GM12891 (cell line): ENCODE results near the gene NCF4.

Experiments
- DNase-seq: peaks from one replicate; pipeline ENCODE4 v3.0.0; 2011; ENCODE audit warnings: low spot score; ENCODE audit not compliant: insufficient read length
- FAIRE-seq: peaks from 2 replicates; lab custom pipeline; 2011; peaks lifted over from hg19 to GRCh38; lab: Jason Lieb, UNC
- PAX5 ChIP-seq: IDR thresholded peaks from 2 replicates; pipeline ENCODE4 v1.6.1; 2011; ENCODE audit warnings: low read length, moderate library complexity, mild to moderate bottlenecking; ENCODE audit not compliant: insufficient read depth, severe bottlenecking
- POLR2A ChIP-seq: IDR thresholded peaks from 2 replicates; pipeline ENCODE4 v1.6.1; 2011; ENCODE audit warnings: low read depth, low read length, control low read depth
- POLR2AphosphoS5 ChIP-seq: IDR thresholded peaks from 2 replicates; pipeline ENCODE4 v1.6.1; 2011; ENCODE audit warnings: low read depth, low read length, control low read depth
- POU2F2 ChIP-seq: IDR thresholded peaks from 2 replicates; pipeline ENCODE4 v1.6.1; 2011; ENCODE audit warnings: low read depth, mild to moderate bottlenecking, control low read depth, low read length, moderate library complexity
- SPI1 ChIP-seq: IDR thresholded peaks from 2 replicates; pipeline ENCODE4 v1.6.1; 2011; ENCODE audit warnings: low read depth, low read length, control low read depth
- TAF1 ChIP-seq: IDR thresholded peaks from 2 replicates; pipeline ENCODE4 v1.6.1; 2011; ENCODE audit warnings: low read depth, low read length, control low read depth

Gene NCF4

DNA sequence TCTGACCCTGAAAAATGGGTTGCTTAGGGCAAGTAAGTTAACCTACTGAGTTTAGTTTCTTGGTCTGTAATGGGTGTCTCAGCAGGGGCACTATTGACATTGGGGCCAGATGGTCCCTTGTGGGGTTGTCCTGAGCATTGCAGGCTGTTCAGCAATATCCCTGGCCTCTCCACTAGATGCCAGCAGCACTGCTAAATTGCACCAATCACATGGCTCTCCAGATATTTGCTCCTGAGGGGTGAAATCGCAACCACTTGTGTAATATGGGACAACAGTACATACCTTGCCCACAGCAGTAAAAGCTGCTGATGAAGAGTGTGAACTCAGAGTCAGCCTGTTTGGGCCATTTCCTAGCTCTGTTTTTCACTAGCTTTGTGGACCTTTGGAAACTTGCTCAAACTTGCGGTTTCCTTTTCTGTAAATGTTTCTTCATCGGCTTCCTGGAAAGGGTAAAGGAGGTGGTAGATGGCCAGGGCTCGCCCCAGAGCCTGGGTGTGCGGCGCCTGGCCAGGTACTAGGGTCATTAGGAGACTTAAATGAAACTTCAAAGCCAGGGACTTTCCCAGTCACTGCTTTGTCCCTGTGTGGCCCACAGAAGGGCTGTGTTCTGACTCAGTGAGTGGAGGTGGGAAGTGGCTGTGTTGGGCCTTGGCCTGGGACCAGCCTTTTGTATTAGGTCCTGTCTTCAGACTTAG lies 13.0 kb downstream of the NCF4 start:
- TF ChIP-seq SPI1 (peak; percentile 55), POU2F2 (0 out of 2 replicates have a peak, but pooled peaks have one; percentile 34), PAX5 (no peak), TAF1 (peak; percentile 19; the same call in 1 of the 2 replicates), POLR2AphosphoS5 (no peak)
- DNase-seq = peak; percentile 51
- FAIRE-seq = peak; percentile 85

DNA sequence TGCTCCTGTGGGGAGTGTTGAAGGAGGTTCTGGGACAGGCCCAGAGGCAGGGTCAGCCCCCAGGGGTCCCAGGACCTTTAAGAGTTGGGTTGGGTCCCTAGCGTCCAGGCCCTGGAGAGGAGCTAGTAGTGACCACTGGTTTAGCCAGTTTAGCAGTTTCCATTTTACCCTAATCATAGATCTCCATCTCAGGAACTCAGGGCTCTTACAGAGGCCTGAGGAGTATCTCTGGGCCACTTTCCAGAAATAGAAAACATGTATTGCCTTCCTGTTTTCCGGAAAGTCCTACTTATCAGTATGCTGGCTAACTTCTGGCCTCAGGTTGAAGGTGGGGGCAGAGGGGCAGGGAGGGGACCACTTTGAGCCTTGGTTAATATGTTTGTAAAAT lies 13.5 kb downstream of the NCF4 start:
- FAIRE-seq = peak; percentile 77
- TF ChIP-seq POLR2AphosphoS5 = no peak
- TF ChIP-seq POLR2A = no peak
- TF ChIP-seq POU2F2 = no peak
- no peak for TF ChIP-seq SPI1
- TF ChIP-seq PAX5 = no peak
- no peak for TF ChIP-seq TAF1
- no peak for DNase-seq

GRCh38 chr22:36874736-36875135 lies 13.9 kb downstream of the NCF4 start:
- DNase-seq (no peak), FAIRE-seq (no peak)
- TF ChIP-seq SPI1 (no peak), TAF1 (no peak), POU2F2 (no peak), POLR2AphosphoS5 (no peak), PAX5 (no peak), POLR2A (no peak)

DNA sequence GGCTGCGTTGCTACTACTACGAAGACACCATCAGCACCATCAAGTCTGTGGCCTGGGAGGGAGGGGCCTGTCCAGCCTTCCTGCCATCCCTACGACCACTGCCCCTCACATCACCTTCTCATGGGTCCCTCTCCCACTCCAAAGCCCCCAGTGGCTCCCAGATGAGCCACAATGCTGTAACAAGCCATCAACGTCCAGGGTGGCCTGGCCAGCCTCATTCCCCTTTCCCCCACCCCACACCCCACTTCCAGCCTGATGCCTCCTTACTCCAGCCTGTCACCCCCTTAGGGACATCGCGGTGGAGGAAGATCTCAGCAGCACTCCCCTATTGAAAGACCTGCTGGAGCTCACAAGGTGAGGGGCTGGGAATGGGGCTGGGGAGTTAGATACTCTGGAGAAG lies 14.9 kb downstream of the NCF4 start:
- TF ChIP-seq TAF1 (no peak), POLR2AphosphoS5 (no peak)
- no peak for DNase-seq
- no peak for FAIRE-seq

GRCh38 chr22:36879775-36880174 lies 19.0 kb downstream of the NCF4 start:
- DNase-seq = no peak
- FAIRE-seq = no peak

GRCh38 chr22:36881504-36882245 lies 20.9 kb downstream of the NCF4 start:
- DNase-seq (no peak), FAIRE-seq (no peak)
- TF ChIP-seq SPI1 = no peak
- TF ChIP-seq POLR2AphosphoS5 = no peak
- TF ChIP-seq POU2F2 = no peak

More at GRCh38 chr22:36879775-36880174, 19.0 kb downstream of the NCF4 start:
- TF ChIP-seq POLR2AphosphoS5 (no peak), POLR2A (no peak), SPI1 (no peak), TAF1 (no peak), POU2F2 (no peak), PAX5 (no peak)

- TF ChIP-seq POLR2AphosphoS5 (no peak), SPI1 (no peak), POLR2A (no peak), POU2F2 (no peak), TAF1 (no peak), PAX5 (no peak)
- DNase-seq (no peak), FAIRE-seq (no peak)
Measured at GRCh38 chr22:36884349-36885158, 23.7 kb downstream of the NCF4 start.

GRCh38 chr22:36885474-36885873 lies 24.7 kb downstream of the NCF4 start:
- no peak for FAIRE-seq
- no peak for TF ChIP-seq POLR2A
- DNase-seq = no peak

GRCh38 chr22:36886016-36886415 lies 25.2 kb downstream of the NCF4 start:
- FAIRE-seq = no peak
- TF ChIP-seq POU2F2 (no peak), POLR2AphosphoS5 (no peak), PAX5 (no peak), POLR2A (no peak), SPI1 (no peak), TAF1 (no peak)
- no peak for DNase-seq

DNA sequence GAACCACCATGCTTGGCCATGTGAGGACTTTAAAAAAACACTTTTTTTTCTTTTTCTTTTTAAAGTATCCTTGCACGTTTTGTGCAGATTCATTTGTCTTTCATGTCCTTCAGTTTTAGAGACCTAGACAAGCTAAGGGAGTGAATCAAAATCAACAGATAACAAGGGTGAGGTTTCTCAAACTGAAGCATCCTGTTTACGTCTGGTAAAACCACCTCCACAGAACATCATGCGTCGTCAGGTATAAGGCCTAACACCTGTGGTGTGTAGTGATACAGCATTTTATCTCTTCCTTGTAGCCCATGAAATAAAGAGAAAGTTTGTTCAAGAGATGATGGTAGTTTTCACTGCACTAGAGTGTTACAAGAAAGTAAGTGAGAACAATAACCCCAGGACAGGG lies 26.4 kb downstream of the NCF4 start:
- FAIRE-seq (peak; percentile 50), DNase-seq (no peak)
- TF ChIP-seq SPI1 = no peak
- TF ChIP-seq TAF1 = no peak
- TF ChIP-seq POLR2AphosphoS5 = no peak
- TF ChIP-seq PAX5 = no peak
- no peak for TF ChIP-seq POU2F2
- no peak for TF ChIP-seq POLR2A
